SIG-M5 treated with dmso at 0.1 percent for 504 hours (cell line): ENCODE results near the gene PSMB11.

Source experiments
- DNase-seq: peaks from one replicate; lab custom pipeline; 2025; ENCODE audit not compliant: unreplicated experiment; lab: John Stamatoyannopoulos, UW

Gene PSMB11

GRCh38 chr14:23040100-23040499, 1.9 kb upstream of the PSMB11 start:
- DNase-seq: no peak

- DNase-seq: no peak
These were observed 283 bp upstream of the PSMB11 start for GRCh38 chr14:23041729-23042128.

GRCh38 chr14:23043145-23043544, 1.1 kb downstream of the PSMB11 start:
- no peak for DNase-seq

GRCh38 chr14:23043754-23044153, 1.7 kb downstream of the PSMB11 start:
- no peak for DNase-seq

- DNase-seq: no peak
These were observed 2.8 kb downstream of the PSMB11 start for GRCh38 chr14:23044840-23045239.

GRCh38 chr14:23045419-23046357, 3.7 kb downstream of the PSMB11 start:
- no peak for DNase-seq

DNA sequence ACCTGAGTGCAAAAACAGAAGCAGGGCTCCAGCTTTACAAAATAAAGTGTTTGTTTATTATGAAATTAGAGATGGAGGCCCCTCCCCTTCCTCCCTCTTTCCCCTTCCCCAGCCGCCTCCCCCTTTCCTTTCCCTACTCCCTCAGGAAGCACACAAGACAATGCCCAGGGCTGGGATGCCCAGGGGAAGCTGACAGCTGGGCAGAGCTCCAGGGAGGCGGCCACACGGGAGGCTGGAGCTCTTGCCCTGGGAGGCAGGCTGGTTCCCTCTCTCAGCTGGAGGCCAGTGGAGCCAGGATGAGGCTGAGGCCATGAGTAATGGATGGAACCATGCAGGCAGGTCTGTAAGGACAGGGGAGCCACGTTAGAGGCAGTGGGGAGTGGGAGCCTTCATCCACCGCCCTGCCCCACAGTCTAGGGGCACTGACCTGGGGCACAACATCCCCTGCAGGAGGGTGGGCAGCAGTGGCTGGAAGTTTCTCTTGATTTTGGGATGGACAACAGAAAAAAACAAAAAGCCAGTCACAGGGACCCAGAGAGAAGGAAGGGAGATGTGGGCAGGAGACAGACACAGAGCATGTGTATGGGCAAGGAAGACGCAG, 5.1 kb downstream of the PSMB11 start:
- no peak for DNase-seq

DNA sequence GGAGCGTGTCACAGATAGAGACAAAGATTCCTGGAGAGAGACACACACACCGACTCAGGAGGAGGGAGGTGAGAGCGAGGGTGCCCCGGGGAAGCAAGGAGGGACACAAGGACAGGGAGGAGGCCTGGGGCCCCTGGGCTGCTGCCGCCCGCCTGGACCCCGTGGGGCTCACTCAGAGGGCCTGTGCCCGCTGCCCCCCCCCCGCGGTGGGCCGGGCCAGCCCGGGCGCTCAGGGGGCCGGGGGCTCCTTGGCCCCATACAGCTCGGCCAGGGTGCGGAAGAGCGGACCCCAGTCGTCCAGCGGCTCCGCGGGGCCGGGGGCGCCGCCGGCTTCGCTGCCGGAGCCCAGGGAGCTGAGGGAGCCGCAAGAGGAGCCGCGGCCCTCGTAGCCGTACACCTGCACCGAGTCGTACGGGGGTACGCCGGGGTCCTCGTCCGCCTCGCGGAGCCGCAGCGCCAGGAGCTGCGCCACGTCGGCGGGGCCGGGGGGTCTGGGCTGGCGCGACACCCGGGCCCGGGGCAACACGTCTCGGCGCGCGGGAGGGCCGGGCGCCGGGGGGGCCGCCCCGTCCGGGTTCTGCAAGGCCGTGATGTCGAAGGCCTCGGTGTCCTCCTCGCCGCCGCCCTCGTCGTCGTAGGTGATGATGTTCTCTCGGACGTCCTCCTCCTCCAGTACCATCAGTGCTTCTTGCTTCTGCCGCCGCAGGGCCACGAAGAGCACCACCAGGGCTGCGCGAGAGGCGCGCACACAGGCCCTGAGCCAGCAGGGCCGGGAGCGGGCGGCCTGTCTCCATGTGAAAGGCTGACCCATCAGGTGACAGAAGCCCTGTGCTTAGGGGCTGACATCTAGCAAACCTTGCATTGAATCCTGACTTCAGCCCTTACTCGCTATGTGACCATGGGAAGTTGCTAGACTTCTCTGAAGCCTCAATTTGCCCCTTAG, 6.0 kb downstream of the PSMB11 start:
- no peak for DNase-seq

DNA sequence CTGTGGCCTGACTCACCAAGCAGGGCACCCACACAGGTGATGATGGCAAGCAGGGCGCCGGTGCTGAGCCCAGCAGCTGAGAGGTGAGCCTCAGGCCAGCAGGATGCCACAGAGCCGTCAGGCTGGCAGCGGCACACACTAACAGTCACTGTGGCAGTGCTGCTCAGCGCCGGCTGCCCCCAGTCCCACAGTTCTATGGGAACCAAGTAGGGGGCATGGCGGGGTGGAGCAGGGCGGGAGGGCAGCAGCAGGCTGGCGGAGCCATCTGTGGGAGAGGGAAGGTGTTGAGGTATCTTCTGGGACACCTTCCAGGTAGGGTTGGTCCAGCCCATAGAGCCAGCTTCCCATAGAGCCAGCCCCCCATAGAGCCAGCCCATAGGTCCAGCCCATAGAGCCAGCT, 7.0 kb downstream of the PSMB11 start:
- DNase-seq: no peak

DNA sequence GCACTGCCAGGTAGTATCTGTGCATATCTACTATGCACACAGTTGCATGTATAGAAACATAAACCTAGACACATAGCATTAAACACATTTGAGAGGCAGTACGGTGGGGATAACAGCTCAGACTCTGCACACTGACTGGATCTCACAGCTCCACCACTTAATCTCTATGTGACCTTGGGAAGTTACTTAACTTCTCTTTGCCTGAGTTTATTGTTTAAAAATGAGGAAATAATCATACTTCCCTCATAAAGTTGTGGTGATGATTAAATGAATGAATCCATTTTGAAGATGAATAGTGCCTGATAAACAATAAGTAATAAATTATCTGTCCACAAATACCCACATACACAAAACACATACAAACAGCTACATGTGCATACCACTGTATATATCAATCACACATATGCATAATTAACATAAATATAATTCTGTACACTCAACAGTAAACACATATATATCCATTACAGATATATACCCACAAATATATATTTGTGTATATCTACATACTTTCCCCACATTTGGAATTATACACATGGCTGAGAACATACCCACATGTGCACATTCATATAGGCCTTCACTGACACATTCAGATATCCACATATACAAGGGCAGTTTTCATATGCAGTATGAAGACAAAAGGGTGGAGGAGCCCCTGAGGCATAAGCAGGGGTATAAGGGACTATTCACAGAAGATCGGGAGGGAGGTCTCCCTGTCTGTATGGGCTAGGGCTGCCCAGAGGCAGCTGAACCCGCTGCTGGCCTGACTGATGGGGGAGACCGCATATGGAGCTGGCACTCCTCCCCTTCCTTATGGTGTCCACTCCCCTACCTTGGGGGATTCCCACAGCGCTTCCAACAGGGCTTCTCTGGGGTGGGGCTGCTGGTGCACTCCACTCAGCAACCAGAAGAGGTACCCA, 9.4 kb downstream of the PSMB11 start:
- DNase-seq: no peak

DNA sequence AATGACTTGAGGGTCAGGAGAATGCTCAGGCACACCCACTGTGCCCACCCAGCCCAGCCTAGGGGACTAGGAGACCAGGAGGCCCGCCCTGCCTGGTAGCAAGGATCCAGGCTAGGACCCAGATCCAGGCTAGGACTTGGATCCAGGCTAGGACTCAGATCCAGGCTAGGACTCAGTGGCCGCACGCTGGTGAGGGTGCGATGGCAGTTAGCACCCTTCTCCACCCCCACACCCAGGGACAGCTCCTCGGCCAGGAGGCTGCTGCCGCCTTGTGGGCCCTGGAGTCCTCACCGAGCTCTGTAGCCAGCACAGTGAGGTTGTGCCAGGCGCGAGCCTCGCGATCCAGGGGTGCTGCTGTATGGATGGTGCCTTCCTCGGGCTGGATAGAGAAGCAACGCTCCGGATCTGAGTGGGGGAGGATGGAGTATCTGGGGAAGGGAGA, 10.2 kb downstream of the PSMB11 start:
- DNase-seq: no peak

- DNase-seq: no peak
These were observed 10.7 kb downstream of the PSMB11 start for GRCh38 chr14:23052671-23053070.

- no peak for DNase-seq
These were observed 11.4 kb downstream of the PSMB11 start for GRCh38 chr14:23053426-23053825.

GRCh38 chr14:23054000-23054811, 12.2 kb downstream of the PSMB11 start:
- no peak for DNase-seq

- no peak for DNase-seq
These were observed 13.1 kb downstream of the PSMB11 start for GRCh38 chr14:23055147-23055550.

GRCh38 chr14:23055621-23056144, 13.7 kb downstream of the PSMB11 start:
- DNase-seq: no peak

DNA sequence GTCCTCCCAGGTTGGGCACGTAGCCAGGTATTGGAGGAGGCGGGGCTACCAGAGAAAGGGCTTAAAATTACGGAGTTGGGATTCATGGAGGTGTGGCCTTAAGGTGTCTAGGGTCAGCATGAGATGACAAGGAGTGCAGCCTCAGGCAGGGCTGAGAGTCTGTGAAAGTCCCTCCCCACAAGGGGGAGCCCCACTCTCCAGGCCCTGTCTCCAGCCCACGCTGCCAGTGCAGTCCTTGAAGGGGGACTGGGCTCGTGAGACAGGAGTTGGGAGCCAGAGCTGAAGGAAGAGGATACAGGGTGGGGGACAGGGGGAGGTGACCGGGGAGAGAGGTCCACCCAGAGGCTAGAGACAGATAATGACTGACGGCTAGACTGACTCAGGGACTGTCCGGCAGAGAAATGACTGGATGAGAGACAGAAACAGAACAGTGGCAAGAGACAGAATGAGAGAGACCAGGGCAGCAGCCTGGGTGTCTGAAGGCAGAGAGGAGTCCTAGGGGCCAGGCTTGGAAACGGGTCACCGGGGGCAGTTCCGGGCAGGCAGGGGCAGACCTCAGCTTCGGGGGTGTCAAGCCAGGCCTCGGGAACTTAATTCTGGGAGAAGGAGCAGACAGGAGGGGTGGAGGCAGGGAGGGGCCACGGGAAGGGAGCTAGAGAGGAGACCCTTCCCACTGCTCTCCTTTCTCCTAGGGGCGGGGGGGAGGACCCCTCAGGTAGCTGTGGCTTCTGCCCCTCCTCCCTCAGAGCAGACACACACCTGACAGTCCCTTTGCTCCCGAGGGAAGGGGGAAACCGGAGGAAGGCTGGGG, 14.3 kb downstream of the PSMB11 start:
- no peak for DNase-seq
